A549 (cell line): Measurements from ENCODE around the gene LPAR6. TPM values are rescaled to one million over a fixed set of nuclear protein-coding genes. Genes with fewer than 3 reads are reported as not detected.

Source experiments
- ATAC-seq, 2 experiments: fragments of 200-7000 bp in 1 of 2; fragments of >200 bp in 1 of 2; cut with Nextera tagmentation in 1 of 2; cut with Tn5 transposase in 1 of 2; 3 replicates each; pipeline versions ENCODE4 v1.8.0 to v1.9.1; 2018 to 2020; ENCODE audit warnings: mild to moderate bottlenecking in 1 of 2, moderate library complexity in 1 of 2
- CTCF ChIA-PET: fragments of 300-600 bp; sonication (Branson Sonifier 250); formaldehyde crosslinking; extraction: SDS; loops from one replicate; lab custom pipeline; 2021; ENCODE audit warnings: antibody characterized with exemption, inconsistent platforms; lab: Yijun Ruan, JAX
- POLR2A ChIA-PET: fragments of 350-600 bp; formaldehyde crosslinking; extraction: SDS; loops from one replicate; lab custom pipeline; 2021; ENCODE audit warnings: antibody characterized with exemption, inconsistent platforms; lab: Yijun Ruan, JAX
- DNase-seq, 2 experiments: peaks; one replicate each; pipeline versions ENCODE4 v3.0.0 to v3.0.0-alpha.2; 2011 to 2016; ENCODE audit warnings: low read depth in 1 of 2, low spot score in 1 of 2
- FAIRE-seq: peaks from 2 replicates; lab custom pipeline; 2011; peaks lifted over from hg19 to GRCh38; lab: Jason Lieb, UNC
- H3K27ac ChIP-seq, 2 experiments: fragments of >200 bp; sonication (Bioruptor Twin); formaldehyde crosslinking; 3 replicates each; pipeline ENCODE4 v1.5.1; 2016 to 2017
- H3K4me1 ChIP-seq: fragments of >200 bp; sonication (Bioruptor Twin); formaldehyde crosslinking; 3 replicates; pipeline ENCODE4 v1.6.1; 2016
- H3K4me2 ChIP-seq: fragments of >200 bp; sonication (Bioruptor Twin); formaldehyde crosslinking; 3 replicates; pipeline ENCODE4 v1.6.1; 2016
- H3K4me3 ChIP-seq: fragments of >200 bp; sonication (Bioruptor Twin); formaldehyde crosslinking; 3 replicates; pipeline ENCODE4 v1.5.1; 2016
- H3K9me3 ChIP-seq: fragments of >200 bp; sonication (Bioruptor Twin); formaldehyde crosslinking; 3 replicates; pipeline ENCODE4 v1.6.1; 2016
- ATOH8 ChIP-seq: fragments of 250-450 bp; sonication (Bioruptor Pico); IDR thresholded peaks from 2 replicates; pipeline ENCODE4 v1.5.0; 2020; ENCODE audit warnings: low read depth, mild to moderate bottlenecking, moderate library complexity
- CEBPB ChIP-seq, 2 experiments: fragments of >200 bp in 1 of 2; sonication (Bioruptor Twin) in 1 of 2; formaldehyde crosslinking in 1 of 2; IDR thresholded peaks; 2 replicates each; pipeline ENCODE4 v1.6.1; 2012 to 2016
- E2F6 ChIP-seq: IDR thresholded peaks from 2 replicates; pipeline ENCODE4 v1.6.1; 2012; ENCODE audit warnings: low read depth, borderline replicate concordance
- FOSB ChIP-seq: fragments of 250-450 bp; sonication (Bioruptor Pico); IDR thresholded peaks from 2 replicates; pipeline ENCODE4 v1.5.0; 2020; ENCODE audit warnings: mild to moderate bottlenecking, moderate library complexity
- FOSL2 ChIP-seq, 2 experiments: fragments of 450-650 bp in 1 of 2; fragments of >200 bp in 1 of 2; sonication (Bioruptor Twin) in 1 of 2; formaldehyde crosslinking; IDR thresholded peaks; 2 replicates each; pipeline versions ENCODE4 v1.5.0 to v1.6.1; 2016 to 2020; ENCODE audit warnings: mild to moderate bottlenecking in 1 of 2, moderate library complexity in 1 of 2
- HMGXB4 ChIP-seq: fragments of 250-450 bp; sonication (Bioruptor Pico); IDR thresholded peaks from 2 replicates; pipeline ENCODE4 v1.5.0; 2021; ENCODE audit warnings: mild to moderate bottlenecking, moderate library complexity, borderline replicate concordance
- HOXA7 ChIP-seq: fragments of 250-450 bp; sonication (Bioruptor Pico); IDR thresholded peaks from 2 replicates; pipeline ENCODE4 v1.5.0; 2020; ENCODE audit warnings: mild to moderate bottlenecking, moderate library complexity
- HOXB13 ChIP-seq: fragments of 250-450 bp; sonication (Bioruptor Pico); IDR thresholded peaks from 2 replicates; pipeline ENCODE4 v1.5.0; 2020; ENCODE audit warnings: low read depth, mild to moderate bottlenecking, moderate library complexity
- JUNB ChIP-seq: fragments of >200 bp; sonication (Bioruptor Twin); formaldehyde crosslinking; IDR thresholded peaks from 2 replicates; pipeline ENCODE4 v1.6.1; 2016
- KDM5A ChIP-seq: fragments of 200-600 bp; sonication (generic); IDR thresholded peaks from 2 replicates; pipeline ENCODE4 v1.6.1; 2016; ENCODE audit warnings: antibody characterized with exemption, mild to moderate bottlenecking
- MAFK ChIP-seq: fragments of 450-650 bp; IDR thresholded peaks from 2 replicates; pipeline ENCODE4 v1.6.1; 2014; ENCODE audit not compliant: partially characterized antibody
- MYC ChIP-seq: IDR thresholded peaks from 2 replicates; pipeline ENCODE4 v1.6.1; 2012; ENCODE audit warnings: mild to moderate bottlenecking, inconsistent platforms, low read length, improper control_type of control experiment, borderline replicate concordance
- NFE2L2 ChIP-seq: fragments of 150-350 bp; conservative IDR thresholded peaks from 2 replicates; pipeline ENCODE4 v1.6.1; 2014; ENCODE audit warnings: low read length
- NR3C1 ChIP-seq: fragments of >200 bp; sonication (Bioruptor Twin); formaldehyde crosslinking; IDR thresholded peaks from 3 replicates; pipeline ENCODE4 v1.6.1; 2017
- POLR2A ChIP-seq: IDR thresholded peaks from 2 replicates; pipeline ENCODE4 v1.6.1; 2012; ENCODE audit warnings: mild to moderate bottlenecking, low read length
- RAD21 ChIP-seq, 2 experiments: fragments of >200 bp in 1 of 2; sonication (Bioruptor Twin) in 1 of 2; formaldehyde crosslinking in 1 of 2; IDR thresholded peaks in 1 of 2; conservative IDR thresholded peaks in 1 of 2; 2 replicates in 1 of 2; 3 replicates in 1 of 2; pipeline ENCODE4 v1.6.1; 2012 to 2018; ENCODE audit warnings: inconsistent platforms in 1 of 2
- RFX5 ChIP-seq: fragments of 450-650 bp; IDR thresholded peaks from 2 replicates; pipeline ENCODE4 v1.7.1; 2014; ENCODE audit warnings: antibody characterized with exemption, mild to moderate bottlenecking, moderate library complexity
- SMC3 ChIP-seq: fragments of >200 bp; sonication (Bioruptor Twin); formaldehyde crosslinking; IDR thresholded peaks from 3 replicates; pipeline ENCODE4 v1.6.1; 2018; ENCODE audit warnings: inconsistent platforms
- TP53 ChIP-seq: fragments of 250-450 bp; sonication (Bioruptor Pico); IDR thresholded peaks from 2 replicates; pipeline ENCODE4 v1.5.0; 2021; ENCODE audit warnings: mild to moderate bottlenecking, moderate library complexity
- USF2 ChIP-seq: fragments of 450-650 bp; IDR thresholded peaks from 2 replicates; pipeline ENCODE4 v1.6.1; 2014; ENCODE audit warnings: antibody characterized with exemption
- ZFP36 ChIP-seq: fragments of 450-650 bp; IDR thresholded peaks from 2 replicates; pipeline ENCODE4 v1.6.1; 2014; ENCODE audit warnings: borderline replicate concordance; ENCODE audit not compliant: partially characterized antibody
- WGBS: methylation state at CpG from one replicate; pipeline ENCODE4 v1.1.6; 2017; ENCODE audit errors: missing lambda C conversion rate; 5-methylcytosine and 5-hydroxymethylcytosine counted together
- polyA plus RNA-seq, 4 experiments: library from polyadenylated mRNA; depleted of rRNA in 3 of 4; stranded (reverse); fragments of >200 nt; fragmentation: RNase III in 1 of 4; extraction: RNeasy Plus Mini Kit Qiagen cat#74134 plus additional on column Dnase treatment in 1 of 4; gene quantifications; 2 replicates in 3 of 4; 3 replicates in 1 of 4; pipeline ENCODE4 v1.2.3, GENCODE V29; 2011 to 2017

Gene LPAR6
- polyA plus RNA-seq, 2 of the 4 experiments (the other 2 are of a cell fraction), result 2.0 to 6.0 TPM

- Histone ChIP-seq H3K27ac (peak overlapping the region in 1 of 2 experiments; percentile 44; a peak in 2 of 6 replicates), H3K4me2 (peak overlapping the region; percentile 64), H3K4me1 (peaks cover 39% of the 10 kb centered on the region), H3K9me3 (peaks cover 3% of the 10 kb centered on the region; the same call in 2 of the 3 replicates), H3K4me3 (no peak overlapping the region)
- ChIA-PET CTCF (no interaction called here), POLR2A (no interaction called here)
- FAIRE-seq (no peak), DNase-seq (peak in 1 of 2 experiments; percentile 47), ATAC-seq (peak; percentile 30 to 79; a peak in 3 of 6 replicates)
- no peak for TF ChIP-seq FOSL2 (IDR thresholded peaks at IDR 0.05)
- TF ChIP-seq FOSL2 (CRISPR knock-in tag; IDR thresholded peaks at IDR 0.05), result peak; percentile 37
- no peak for TF ChIP-seq USF2
- TF ChIP-seq RAD21 (conservative IDR thresholded peaks at IDR 0.05 in 1 of 2, IDR thresholded peaks at IDR 0.05 in 1 of 2), result 0 out of 5 replicates have a peak, but pooled peaks of 1 of the 2 experiments have one; percentile 11
- 0% methylated on average over 1 of the region's 1 CpG for WGBS
Observed at GRCh38 chr13:48400850-48401291, 12.0 kb downstream of the LPAR6 start.

- Histone ChIP-seq H3K27ac (peak overlapping the region; percentile 8 to 44; a peak in 3 of 6 replicates), H3K4me3 (no peak overlapping the region), H3K9me3 (peaks cover 7% of the 10 kb centered on the region; the same call in 2 of the 3 replicates), H3K4me2 (peak overlapping the region; percentile 64), H3K4me1 (peaks cover 39% of the 10 kb centered on the region)
- ChIA-PET POLR2A (no interaction called here), CTCF (no interaction called here)
- TF ChIP-seq CEBPB (IDR thresholded peaks at IDR 0.05) (no peak), KDM5A (no peak), ATOH8 (no peak), RFX5 (no peak), FOSB (CRISPR knock-in tag) (no peak), MYC (no peak), USF2 (no peak), HOXB13 (CRISPR knock-in tag) (no peak), SMC3 (no peak), E2F6 (no peak), TP53 (CRISPR knock-in tag) (no peak), NR3C1 (no peak), POLR2A (no peak), NFE2L2 (no peak), JUNB (no peak), HMGXB4 (CRISPR knock-in tag) (no peak), HOXA7 (CRISPR knock-in tag) (no peak), MAFK (no peak), ZFP36 (no peak)
- peak; percentile 30 to 72; a peak in 3 of 6 replicates for ATAC-seq
- no peak for FAIRE-seq
- 25% methylated on average over 2 of the region's 2 CpGs for WGBS
- DNase-seq, result no peak
Observed at GRCh38 chr13:48400090-48400694, 12.7 kb downstream of the LPAR6 start.
